Left ventricle myocardium inferior (tissue), 1 donor: ENCODE results near the gene MAFG. TPM values are rescaled to one million over a fixed set of nuclear protein-coding genes. Genes with fewer than 3 reads are reported as not detected.

Experiments used
- DNase-seq: peaks from one replicate; pipeline ENCODE4 v3.0.0-alpha.2; 2020
- H3K27ac ChIP-seq: fragments of 200-600 bp; replicated peaks from 2 replicates; pipeline ENCODE4 v1.8.0; 2021
- H3K27me3 ChIP-seq: fragments of 200-600 bp; 2 replicates; pipeline ENCODE4 v1.8.0; 2021; ENCODE audit warnings: low read depth
- H3K36me3 ChIP-seq: fragments of 200-600 bp; 2 replicates; pipeline ENCODE4 v1.8.0; 2021
- H3K4me1 ChIP-seq: fragments of 200-600 bp; 2 replicates; pipeline ENCODE4 v1.8.0; 2021
- H3K4me3 ChIP-seq: fragments of 200-600 bp; 2 replicates; pipeline ENCODE4 v1.8.0; 2021; ENCODE audit warnings: mild to moderate bottlenecking, moderate library complexity
- H3K9me3 ChIP-seq: fragments of 200-600 bp; replicated peaks from 2 replicates; pipeline ENCODE4 v1.8.0; 2021
- intact Hi-C: fragments of 100-400 bp; cut with micrococcal nuclease; formaldehyde crosslinking; loops from one replicate; pipeline ENCODE4 v1.11.0; 2022
- total RNA-seq: library from RNA; stranded (reverse); fragmentation: NEBNext Ultra II Directional; extraction: Animal tissue kit (Norgen Biotek cat#: 25700); gene quantifications from one replicate; pipeline ENCODE4 v1.2.1, GENCODE V29; 2021
- TF ChIP-seq, protein P1 (sequence below): fragments of 200-600 bp; IDR thresholded peaks from 2 replicates; pipeline ENCODE4 v1.8.0; 2021; ENCODE audit warnings: antibody characterized with exemption, mild to moderate bottlenecking, borderline replicate concordance
- donor health status: DM: no; HTN: yes; CAD: no; lungs with severe emphysema.

The MAFG gene
- total RNA-seq, 1 donor from 2014 or later, result 24.3 TPM

- peaks cover 23% of the 10 kb centered on the region for H3K4me1 ChIP-seq
- intact Hi-C loops, result no loop called here
- H3K27ac ChIP-seq, result no peak overlapping the region
- DNase-seq, result no peak
- H3K4me3 ChIP-seq, result no peak overlapping the region
- H3K27me3 ChIP-seq, result peaks cover 21% of the 10 kb centered on the region
- TF ChIP-seq, protein P1, sequence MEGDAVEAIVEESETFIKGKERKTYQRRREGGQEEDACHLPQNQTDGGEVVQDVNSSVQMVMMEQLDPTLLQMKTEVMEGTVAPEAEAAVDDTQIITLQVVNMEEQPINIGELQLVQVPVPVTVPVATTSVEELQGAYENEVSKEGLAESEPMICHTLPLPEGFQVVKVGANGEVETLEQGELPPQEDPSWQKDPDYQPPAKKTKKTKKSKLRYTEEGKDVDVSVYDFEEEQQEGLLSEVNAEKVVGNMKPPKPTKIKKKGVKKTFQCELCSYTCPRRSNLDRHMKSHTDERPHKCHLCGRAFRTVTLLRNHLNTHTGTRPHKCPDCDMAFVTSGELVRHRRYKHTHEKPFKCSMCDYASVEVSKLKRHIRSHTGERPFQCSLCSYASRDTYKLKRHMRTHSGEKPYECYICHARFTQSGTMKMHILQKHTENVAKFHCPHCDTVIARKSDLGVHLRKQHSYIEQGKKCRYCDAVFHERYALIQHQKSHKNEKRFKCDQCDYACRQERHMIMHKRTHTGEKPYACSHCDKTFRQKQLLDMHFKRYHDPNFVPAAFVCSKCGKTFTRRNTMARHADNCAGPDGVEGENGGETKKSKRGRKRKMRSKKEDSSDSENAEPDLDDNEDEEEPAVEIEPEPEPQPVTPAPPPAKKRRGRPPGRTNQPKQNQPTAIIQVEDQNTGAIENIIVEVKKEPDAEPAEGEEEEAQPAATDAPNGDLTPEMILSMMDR, result no peak
- H3K9me3 ChIP-seq, result no peaks in the 10 kb centered on the region
- no peaks in the 10 kb centered on the region for H3K36me3 ChIP-seq
Observed at GRCh38 chr17:81932333-81932983, 4.9 kb upstream of the MAFG start.

DNA sequence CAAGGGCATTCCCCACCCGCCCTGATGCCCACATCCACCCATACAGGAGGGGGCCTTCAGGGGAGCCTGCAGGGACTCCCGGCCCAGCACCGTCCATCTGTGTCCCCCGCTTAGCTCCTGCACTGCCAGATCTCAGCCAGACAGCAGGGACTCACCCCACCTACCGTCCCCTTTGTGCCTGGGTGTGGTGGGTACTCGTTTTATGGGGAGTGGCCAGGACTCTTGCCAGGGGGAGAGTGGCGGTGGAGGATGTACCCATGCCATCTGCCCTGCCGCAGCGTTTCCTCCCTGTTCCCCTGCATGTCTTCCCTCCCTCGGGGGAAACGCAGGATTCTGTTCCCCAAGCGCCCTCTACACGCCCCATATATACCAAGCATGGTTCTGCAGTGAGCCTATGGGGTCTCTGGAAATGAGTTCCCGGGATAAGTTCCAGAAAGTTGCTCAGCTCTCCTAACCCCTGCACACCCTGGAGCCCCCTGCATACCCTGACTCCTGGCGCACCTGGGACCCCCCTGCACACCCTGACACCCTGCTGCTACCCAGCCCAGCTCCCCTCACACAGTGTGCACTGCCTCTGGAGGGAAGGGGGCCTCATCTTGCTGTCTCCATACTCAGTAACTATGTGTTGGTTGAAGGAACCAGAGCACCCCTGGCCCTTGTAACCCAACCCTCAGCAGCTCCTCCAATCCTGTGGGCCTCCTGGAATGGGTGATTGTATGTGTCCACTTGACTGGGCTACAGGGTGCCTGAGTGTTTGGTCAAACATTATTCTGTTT lies 4.2 kb upstream of the MAFG start:
- H3K27me3 ChIP-seq, result peaks cover 21% of the 10 kb centered on the region
- TF ChIP-seq, protein P1, result no peak
- H3K9me3 ChIP-seq, result no peaks in the 10 kb centered on the region
- no peak overlapping the region for H3K27ac ChIP-seq
- no peak for DNase-seq
- no peaks in the 10 kb centered on the region for H3K36me3 ChIP-seq
- intact Hi-C loops, result no loop called here
- H3K4me1 ChIP-seq, result peaks cover 22% of the 10 kb centered on the region
- H3K4me3 ChIP-seq, result no peak overlapping the region

DNA sequence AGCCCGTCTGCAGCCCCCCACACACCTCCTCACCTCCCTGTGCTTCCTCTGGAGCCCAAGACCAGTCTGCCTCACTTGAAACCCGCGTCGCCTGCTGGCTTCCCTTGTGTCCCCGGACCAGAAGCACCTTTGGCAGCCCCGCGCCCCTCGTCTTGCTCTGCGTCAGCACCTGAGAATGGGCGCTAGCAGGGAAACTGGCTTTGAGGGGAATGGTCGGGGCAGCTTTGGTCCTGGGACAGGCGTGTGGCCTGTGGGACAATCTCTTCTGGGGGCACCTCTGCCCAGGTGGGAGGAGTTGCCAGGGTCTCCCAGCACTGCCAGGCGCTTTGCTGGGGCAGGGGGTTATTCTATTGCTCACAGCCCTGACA lies 3.6 kb upstream of the MAFG start:
- H3K4me3 ChIP-seq, result no peak overlapping the region
- no peaks in the 10 kb centered on the region for H3K36me3 ChIP-seq
- no peaks in the 10 kb centered on the region for H3K9me3 ChIP-seq
- intact Hi-C loops, result no loop called here
- H3K27ac ChIP-seq, result no peak overlapping the region
- peaks cover 21% of the 10 kb centered on the region for H3K27me3 ChIP-seq
- H3K4me1 ChIP-seq, result peaks cover 24% of the 10 kb centered on the region
- TF ChIP-seq, protein P1, result no peak
- no peak for DNase-seq

- intact Hi-C loops, result no loop called here
- TF ChIP-seq, protein P1, result no peak
- peak; percentile 11 for DNase-seq
- Histone ChIP-seq H3K4me1 (peaks cover 32% of the 10 kb centered on the region), H3K27me3 (peaks cover 21% of the 10 kb centered on the region), H3K27ac (no peak overlapping the region), H3K9me3 (no peaks in the 10 kb centered on the region), H3K36me3 (no peaks in the 10 kb centered on the region), H3K4me3 (no peak overlapping the region)
Observed at GRCh38 chr17:81930142-81931125, 2.9 kb upstream of the MAFG start.
